ENCODE data around the gene PLEKHA8.

The PLEKHA8 gene

GRCh38 chr7:30028216-30028748 lies at the start of gene PLEKHA8:
PLEKHA8 (plus strand) TSS chr7:30028412; CDS start chr7:30028763, 351 bp downstream.
- no peak for TF ChIP-seq CTCF (IDR thresholded peaks at IDR 0.05)
- Mint-ChIP-seq H3K27me3 (ENCODE audit: low read depth, poor library complexity) (no peaks in the 10 kb centered on the region), H3K4me3 (peak within 1 kb of the TSS; percentile 94), H3K4me1 (peaks cover 39% of the 10 kb centered on the region), H3K9me3 (no peaks in the 10 kb centered on the region), H3K36me3 (ENCODE audit: low read depth) (peaks cover 8% of the 10 kb centered on the region), H3K27ac (peak within 1 kb of the TSS; percentile 98)
- DNase-seq = peak; percentile 92

- DNase-seq = no peak
- no peak overlapping the region for H3K27ac Mint-ChIP-seq
- H3K9me3 Mint-ChIP-seq = peaks cover 5% of the 10 kb centered on the region
- no peak for TF ChIP-seq CTCF (IDR thresholded peaks at IDR 0.05)
- H3K4me3 Mint-ChIP-seq = no peak overlapping the region
- peaks cover 35% of the 10 kb centered on the region for H3K36me3 Mint-ChIP-seq (ENCODE audit: low read depth)
- H3K27me3 Mint-ChIP-seq (ENCODE audit: low read depth, poor library complexity) = no peaks in the 10 kb centered on the region
- H3K4me1 Mint-ChIP-seq = peaks cover 35% of the 10 kb centered on the region
These were observed 48.1 kb upstream of the PLEKHA8 start for GRCh38 chr7:29980151-29980550.

GRCh38 chr7:29987083-29987482 lies 41.1 kb upstream of the PLEKHA8 start:
- Mint-ChIP-seq H3K4me3 (peak overlapping the region; percentile 91), H3K36me3 (ENCODE audit: low read depth) (peaks cover 31% of the 10 kb centered on the region), H3K27ac (peak overlapping the region; percentile 99), H3K4me1 (peaks cover 25% of the 10 kb centered on the region), H3K9me3 (peaks cover 18% of the 10 kb centered on the region), H3K27me3 (ENCODE audit: low read depth, poor library complexity) (peaks cover 2% of the 10 kb centered on the region)
- no peak for DNase-seq
- TF ChIP-seq CTCF (IDR thresholded peaks at IDR 0.05) = no peak

GRCh38 chr7:29987811-29988317 lies 40.3 kb upstream of the PLEKHA8 start:
- DNase-seq = no peak
- Mint-ChIP-seq H3K4me3 (peak overlapping the region; percentile 91), H3K9me3 (peaks cover 26% of the 10 kb centered on the region), H3K4me1 (peaks cover 25% of the 10 kb centered on the region), H3K36me3 (ENCODE audit: low read depth) (peaks cover 27% of the 10 kb centered on the region), H3K27ac (peak overlapping the region; percentile 99), H3K27me3 (ENCODE audit: low read depth, poor library complexity) (peaks cover 2% of the 10 kb centered on the region)
- no peak for TF ChIP-seq CTCF (IDR thresholded peaks at IDR 0.05)

GRCh38 chr7:29988424-29989256 lies 39.6 kb upstream of the PLEKHA8 start:
- peak; percentile 55 for DNase-seq
- Mint-ChIP-seq H3K27ac (peak overlapping the region; percentile 99), H3K27me3 (ENCODE audit: low read depth, poor library complexity) (peaks cover 2% of the 10 kb centered on the region), H3K4me3 (peak overlapping the region; percentile 91), H3K4me1 (peaks cover 25% of the 10 kb centered on the region), H3K9me3 (peaks cover 32% of the 10 kb centered on the region), H3K36me3 (ENCODE audit: low read depth) (peaks cover 22% of the 10 kb centered on the region)
- TF ChIP-seq CTCF (IDR thresholded peaks at IDR 0.05) = no peak

Data from nephron progenitor cell (in vitro differentiated cells).